Esophagus muscularis mucosa (tissue), 4 donors: Measurements from ENCODE around the gene NEK7.

Experiments used
- EP300 ChIP-seq: sonication (generic); formaldehyde crosslinking; IDR thresholded peaks from one replicate; pipeline ENCODE4 v1.6.1; 2017; ENCODE audit warnings: antibody characterized with exemption
- POLR2AphosphoS5 ChIP-seq, 2 donors: sonication (generic); formaldehyde crosslinking; IDR thresholded peaks; one replicate each; pipeline ENCODE4 v1.6.1; 2017; ENCODE audit warnings: antibody characterized with exemption in 2 of 2
- TF ChIP-seq, protein P1 (sequence below), 3 experiments: fragments of 200-600 bp in 2 of 3; fragments of 450-650 bp in 1 of 3; sonication (generic) in 2 of 3; IDR thresholded peaks; one replicate each; pipeline ENCODE4 v1.5.1; 2017 to 2019; ENCODE audit warnings: antibody characterized with exemption in 3 of 3, mild to moderate bottlenecking in 2 of 3, moderate library complexity in 1 of 3

DNA sequence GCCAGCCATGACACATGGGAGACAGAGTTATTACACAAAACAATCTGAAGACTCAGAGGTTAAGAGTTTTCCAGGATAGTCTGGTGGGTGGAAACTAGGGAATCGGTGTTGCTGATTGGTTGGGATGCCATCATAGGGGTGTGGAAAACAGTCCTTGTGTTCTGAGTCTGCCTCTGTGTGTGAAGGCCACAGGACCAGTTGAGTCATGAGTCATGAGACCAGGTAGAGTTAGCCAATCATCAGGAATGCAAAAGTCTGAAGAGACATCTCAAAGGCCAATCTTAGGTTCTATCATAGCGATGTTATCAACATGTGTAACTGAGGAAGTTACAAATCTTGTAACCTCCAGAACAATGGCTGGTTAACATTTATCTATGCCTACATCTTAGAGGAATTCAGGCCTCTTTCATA lies 49.7 kb upstream of the NEK7 start:
- TF ChIP-seq, protein P1, sequence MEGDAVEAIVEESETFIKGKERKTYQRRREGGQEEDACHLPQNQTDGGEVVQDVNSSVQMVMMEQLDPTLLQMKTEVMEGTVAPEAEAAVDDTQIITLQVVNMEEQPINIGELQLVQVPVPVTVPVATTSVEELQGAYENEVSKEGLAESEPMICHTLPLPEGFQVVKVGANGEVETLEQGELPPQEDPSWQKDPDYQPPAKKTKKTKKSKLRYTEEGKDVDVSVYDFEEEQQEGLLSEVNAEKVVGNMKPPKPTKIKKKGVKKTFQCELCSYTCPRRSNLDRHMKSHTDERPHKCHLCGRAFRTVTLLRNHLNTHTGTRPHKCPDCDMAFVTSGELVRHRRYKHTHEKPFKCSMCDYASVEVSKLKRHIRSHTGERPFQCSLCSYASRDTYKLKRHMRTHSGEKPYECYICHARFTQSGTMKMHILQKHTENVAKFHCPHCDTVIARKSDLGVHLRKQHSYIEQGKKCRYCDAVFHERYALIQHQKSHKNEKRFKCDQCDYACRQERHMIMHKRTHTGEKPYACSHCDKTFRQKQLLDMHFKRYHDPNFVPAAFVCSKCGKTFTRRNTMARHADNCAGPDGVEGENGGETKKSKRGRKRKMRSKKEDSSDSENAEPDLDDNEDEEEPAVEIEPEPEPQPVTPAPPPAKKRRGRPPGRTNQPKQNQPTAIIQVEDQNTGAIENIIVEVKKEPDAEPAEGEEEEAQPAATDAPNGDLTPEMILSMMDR (IDR thresholded peaks at IDR 0.05), result no peak
- TF ChIP-seq EP300 (no peak), POLR2AphosphoS5 (IDR thresholded peaks at IDR 0.05) (no peak)
